ENCODE measurements around the gene MAP2K7.
A peak's percentile ranks its signal among the peaks of the same experiment; 100 is the strongest.
"Not testable (repeated sequence)": the region's sequence is repeated elsewhere in the genome, so short reads cannot be mapped to it uniquely, and the experiment has no call there.

MAP2K7 gene

GRCh38 chr19:7903244-7904073 lies at the start of gene MAP2K7:
Gene MAP2K7 (plus strand): TSS chr19:7903877. CDS start chr19:7903945, 68 bp downstream.
- peak within 1 kb of the TSS; percentile 83 for H3K4me3 ChIP-seq (ENCODE audit: low read depth, low read length)

- no peak overlapping the region for H3K4me3 ChIP-seq (ENCODE audit: low read depth, low read length)
Observed at GRCh38 chr19:7855426-7856108, 48.1 kb upstream of the MAP2K7 start.

- no peak overlapping the region for H3K4me3 ChIP-seq (ENCODE audit: low read depth, low read length)
Observed at GRCh38 chr19:7856109-7856591, 47.5 kb upstream of the MAP2K7 start.

GRCh38 chr19:7856679-7857663 lies 46.7 kb upstream of the MAP2K7 start:
- H3K4me3 ChIP-seq (ENCODE audit: low read depth, low read length), result no peak overlapping the region

- no peak overlapping the region for H3K4me3 ChIP-seq (ENCODE audit: low read depth, low read length)
Observed at GRCh38 chr19:7857727-7858108, 46.0 kb upstream of the MAP2K7 start.

- H3K4me3 ChIP-seq (ENCODE audit: low read depth, low read length), result no peak overlapping the region
Observed at GRCh38 chr19:7858109-7858770, 45.4 kb upstream of the MAP2K7 start.

GRCh38 chr19:7859087-7859486 lies 44.6 kb upstream of the MAP2K7 start:
- not testable (repeated sequence) for H3K4me3 ChIP-seq (ENCODE audit: low read depth, low read length)

GRCh38 chr19:7859831-7860713 lies 43.6 kb upstream of the MAP2K7 start:
- H3K4me3 ChIP-seq (ENCODE audit: low read depth, low read length), result no peak overlapping the region

GRCh38 chr19:7860714-7861618 lies 42.7 kb upstream of the MAP2K7 start:
- H3K4me3 ChIP-seq (ENCODE audit: low read depth, low read length), result no peak overlapping the region

- peak overlapping the region; percentile 47 for H3K4me3 ChIP-seq (ENCODE audit: low read depth, low read length)
Observed at GRCh38 chr19:7861619-7862412, 41.9 kb upstream of the MAP2K7 start.

GRCh38 chr19:7862413-7862951 lies 41.2 kb upstream of the MAP2K7 start:
- H3K4me3 ChIP-seq (ENCODE audit: low read depth, low read length), result peak overlapping the region; percentile 47

GRCh38 chr19:7863157-7863970 lies 40.3 kb upstream of the MAP2K7 start:
- peak overlapping the region; percentile 46 for H3K4me3 ChIP-seq (ENCODE audit: low read depth, low read length)

- H3K4me3 ChIP-seq (ENCODE audit: low read depth, low read length), result no peak overlapping the region
Observed at GRCh38 chr19:7863971-7864689, 39.5 kb upstream of the MAP2K7 start.

- H3K4me3 ChIP-seq (ENCODE audit: low read depth, low read length), result no peak overlapping the region
Observed at GRCh38 chr19:7864690-7865074, 39.0 kb upstream of the MAP2K7 start.

GRCh38 chr19:7865262-7865911 lies 38.3 kb upstream of the MAP2K7 start:
- H3K4me3 ChIP-seq (ENCODE audit: low read depth, low read length), result no peak overlapping the region

Data from iPS-11a (cell line).